ENCODE measurements around the gene C17orf113. TPM values are rescaled to one million over a fixed set of nuclear protein-coding genes. Genes with fewer than 3 reads are reported as not detected.

C17orf113 gene
- total RNA-seq, 1 experiment from 2014 or later = 0.74 TPM

- no peak for DNase-seq (ENCODE audit: low read depth, low spot score)
- Histone ChIP-seq H3K4me3 (ENCODE audit: low read depth in 2 of 2, low read length in 2 of 2) (peak overlapping the region; percentile 47 to 53), H3K27me3 (ENCODE audit: control insufficient read depth, insufficient read depth, low read length) (no peaks in the 10 kb centered on the region), H3K36me3 (ENCODE audit: control insufficient read depth, insufficient read depth, low read length) (no peaks in the 10 kb centered on the region), H3K4me1 (ENCODE audit: control insufficient read depth, insufficient read depth, low read length) (peaks cover 2% of the 10 kb centered on the region; the same call in 1 of the 2 replicates), H3K27ac (ENCODE audit: low read length) (no peak overlapping the region), H3K9me3 (ENCODE audit: control insufficient read depth, insufficient read depth, low read depth, low read length) (no peaks in the 10 kb centered on the region)
- intact Hi-C loops (cut with micrococcal nuclease; ENCODE audit: unreplicated experiment) = no loop called here
- ATAC-seq = peak; percentile 58
- ChIA-PET CTCF (no interaction called here), POLR2A (no interaction called here)
- no TSS peak for BruUV-seq (replicated peaks)
- TF ChIP-seq TCF7L2 (IDR thresholded peaks at IDR 0.05; ENCODE audit: low read depth, low read length) = no peak
- no peak for TF ChIP-seq CTCF (IDR thresholded peaks at IDR 0.05)
- no peak for TF ChIP-seq POLR2AphosphoS5 (IDR thresholded peaks at IDR 0.05; ENCODE audit: low read depth, low read length)
- in situ Hi-C loops (cut with HindIII; ENCODE audit: low pct_unique_long_range_greater_than_20kb, low sequenced_read_pairs) = no loop called here
Measured at GRCh38 chr17:42049834-42050392, 488 bp downstream of the C17orf113 start.

- H3K4me1 ChIP-seq (ENCODE audit: control insufficient read depth, insufficient read depth, low read length) = peaks cover 2% of the 10 kb centered on the region; the same call in 1 of the 2 replicates
- TF ChIP-seq POLR2AphosphoS5 (IDR thresholded peaks at IDR 0.05; ENCODE audit: low read depth, low read length) (no peak), TCF7L2 (IDR thresholded peaks at IDR 0.05; ENCODE audit: low read depth, low read length) (no peak), REST (IDR thresholded peaks at IDR 0.05; ENCODE audit: insufficient read depth in 1 of 2, low read depth in 2 of 2, low read length in 1 of 2) (no peak), CTCF (IDR thresholded peaks at IDR 0.05) (no peak), SIN3A (IDR thresholded peaks at IDR 0.05; ENCODE audit: borderline replicate concordance, insufficient read depth, low read depth, low read length) (no peak)
- H3K4me3 ChIP-seq (ENCODE audit: low read depth in 2 of 2, low read length in 2 of 2) = no peak overlapping the region
- ATAC-seq = no peak
- intact Hi-C loops (cut with micrococcal nuclease; ENCODE audit: unreplicated experiment) (no loop called here), in situ Hi-C loops (cut with HindIII; ENCODE audit: low pct_unique_long_range_greater_than_20kb, low sequenced_read_pairs) (no loop called here)
- H3K27me3 ChIP-seq (ENCODE audit: control insufficient read depth, insufficient read depth, low read length) = no peaks in the 10 kb centered on the region
- H3K27ac ChIP-seq (ENCODE audit: low read length) = no peak overlapping the region
- ChIA-PET POLR2A (interaction anchor here (0.7 kb wide), 1 partner anchor 21 kb away, joined by 4 read pairs; no protein-coding TSS in a partner anchor), CTCF (interaction anchor here (0.7 kb wide), 1 partner anchor 175 kb away, joined by 3 read pairs; no protein-coding TSS in a partner anchor)
- H3K9me3 ChIP-seq (ENCODE audit: control insufficient read depth, insufficient read depth, low read depth, low read length) = no peaks in the 10 kb centered on the region
- BruUV-seq (replicated peaks) = no TSS peak
- no peaks in the 10 kb centered on the region for H3K36me3 ChIP-seq (ENCODE audit: control insufficient read depth, insufficient read depth, low read length)
- no peak for DNase-seq (ENCODE audit: low read depth, low spot score)
Measured at GRCh38 chr17:42047343-42047742, 3.1 kb downstream of the C17orf113 start.

Data from Panc1 (cell line).